ENCODE measurements around the gene FGGY. TPM values are rescaled to one million over a fixed set of nuclear protein-coding genes. Genes with fewer than 3 reads are reported as not detected.

Gene FGGY
- total RNA-seq, 1 donor = 24.6 TPM

DNA sequence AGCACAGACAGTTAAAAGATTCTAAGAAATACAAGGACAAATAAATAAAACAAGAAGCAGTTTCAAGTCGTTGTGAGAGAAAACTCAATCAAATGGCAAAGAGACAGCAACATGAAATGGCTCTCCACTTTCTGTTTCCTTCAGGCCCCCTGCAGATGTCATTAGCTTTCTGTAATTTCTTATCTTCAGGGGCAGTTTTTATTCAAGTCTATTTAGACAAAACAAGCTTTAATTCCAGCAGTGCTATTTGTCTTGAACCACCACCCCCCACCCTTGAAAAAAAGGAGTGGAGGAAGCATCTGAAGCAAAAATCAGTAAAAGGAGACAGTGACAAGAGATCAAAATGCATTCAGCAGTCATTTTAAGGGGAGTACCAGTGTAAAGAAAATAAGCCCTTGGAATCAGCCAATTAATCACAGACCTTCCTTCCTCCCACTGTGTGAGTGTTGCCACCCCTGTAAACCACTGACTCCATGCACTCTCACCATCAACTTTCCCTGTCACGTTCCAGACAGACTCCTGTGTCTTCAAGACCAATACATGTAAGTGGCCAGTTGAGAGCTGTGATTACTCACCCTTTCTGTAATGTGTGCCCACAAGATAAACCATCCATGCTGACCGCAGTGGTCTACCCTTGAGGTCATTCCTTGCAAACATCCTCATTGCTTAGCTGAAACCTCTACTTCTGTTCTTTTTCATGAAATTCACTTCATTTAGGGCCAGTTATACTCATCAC is 381.8 kb downstream of the FGGY start:
- Histone ChIP-seq H3K27ac (ENCODE audit: low read depth, low read length) (peak overlapping the region; percentile 78), H3K4me2 (ENCODE audit: insufficient read depth, low read length) (peak overlapping the region; percentile 49), H3K9me3 (ENCODE audit: low read depth, low read length) (no peaks in the 10 kb centered on the region), H3K79me2 (ENCODE audit: insufficient read depth, low read length) (no peaks in the 10 kb centered on the region), H2AFZ (ENCODE audit: low read length) (no peak overlapping the region), H3K4me1 (ENCODE audit: insufficient read depth, low read length) (peaks cover 21% of the 10 kb centered on the region), H4K20me1 (ENCODE audit: insufficient read depth, low read length) (no peaks in the 10 kb centered on the region), H3K4me3 (ENCODE audit: insufficient read depth, low read length) (no peak overlapping the region), H3K27me3 (ENCODE audit: insufficient read depth, low read length) (no peaks in the 10 kb centered on the region), H3K36me3 (ENCODE audit: insufficient read depth, low read length) (no peaks in the 10 kb centered on the region)
- TF ChIP-seq, protein P1, sequence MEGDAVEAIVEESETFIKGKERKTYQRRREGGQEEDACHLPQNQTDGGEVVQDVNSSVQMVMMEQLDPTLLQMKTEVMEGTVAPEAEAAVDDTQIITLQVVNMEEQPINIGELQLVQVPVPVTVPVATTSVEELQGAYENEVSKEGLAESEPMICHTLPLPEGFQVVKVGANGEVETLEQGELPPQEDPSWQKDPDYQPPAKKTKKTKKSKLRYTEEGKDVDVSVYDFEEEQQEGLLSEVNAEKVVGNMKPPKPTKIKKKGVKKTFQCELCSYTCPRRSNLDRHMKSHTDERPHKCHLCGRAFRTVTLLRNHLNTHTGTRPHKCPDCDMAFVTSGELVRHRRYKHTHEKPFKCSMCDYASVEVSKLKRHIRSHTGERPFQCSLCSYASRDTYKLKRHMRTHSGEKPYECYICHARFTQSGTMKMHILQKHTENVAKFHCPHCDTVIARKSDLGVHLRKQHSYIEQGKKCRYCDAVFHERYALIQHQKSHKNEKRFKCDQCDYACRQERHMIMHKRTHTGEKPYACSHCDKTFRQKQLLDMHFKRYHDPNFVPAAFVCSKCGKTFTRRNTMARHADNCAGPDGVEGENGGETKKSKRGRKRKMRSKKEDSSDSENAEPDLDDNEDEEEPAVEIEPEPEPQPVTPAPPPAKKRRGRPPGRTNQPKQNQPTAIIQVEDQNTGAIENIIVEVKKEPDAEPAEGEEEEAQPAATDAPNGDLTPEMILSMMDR (IDR thresholded peaks at IDR 0.05; ENCODE audit: extremely low read depth, low read depth, low read length) = no peak
- peak; percentile 68 for DNase-seq (ENCODE audit: insufficient read length, low spot score, missing footprints)

DNA sequence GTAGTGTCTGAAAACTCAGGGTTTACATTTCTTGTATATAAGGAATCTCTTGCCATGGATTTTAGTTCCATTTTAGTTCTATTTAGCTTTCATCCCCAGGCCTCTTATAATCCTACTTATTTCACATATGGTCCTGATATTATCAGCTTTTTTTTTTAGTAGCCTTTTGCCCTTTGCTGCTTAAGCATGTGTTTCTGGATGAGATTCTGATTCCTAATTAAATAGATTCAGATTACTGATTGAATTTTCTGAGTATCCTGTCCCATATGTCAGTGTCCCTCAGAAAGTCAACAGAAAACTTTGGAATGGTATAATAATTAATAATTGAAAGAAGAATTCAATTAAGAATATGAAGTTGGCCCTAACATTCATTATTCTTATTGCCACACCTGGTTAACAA is 383.1 kb downstream of the FGGY start:
- Histone ChIP-seq H3K36me3 (ENCODE audit: insufficient read depth, low read length) (no peaks in the 10 kb centered on the region), H3K27me3 (ENCODE audit: insufficient read depth, low read length) (no peaks in the 10 kb centered on the region), H2AFZ (ENCODE audit: low read length) (no peak overlapping the region), H4K20me1 (ENCODE audit: insufficient read depth, low read length) (no peaks in the 10 kb centered on the region), H3K4me3 (ENCODE audit: insufficient read depth, low read length) (no peak overlapping the region), H3K79me2 (ENCODE audit: insufficient read depth, low read length) (no peaks in the 10 kb centered on the region), H3K27ac (ENCODE audit: low read depth, low read length) (no peak overlapping the region), H3K4me1 (ENCODE audit: insufficient read depth, low read length) (peaks cover 21% of the 10 kb centered on the region), H3K9me3 (ENCODE audit: low read depth, low read length) (no peaks in the 10 kb centered on the region), H3K4me2 (ENCODE audit: insufficient read depth, low read length) (no peak overlapping the region)
- TF ChIP-seq, protein P1 (IDR thresholded peaks at IDR 0.05; ENCODE audit: extremely low read depth, low read depth, low read length) = no peak
- no peak for DNase-seq (ENCODE audit: insufficient read length, low spot score, missing footprints)

DNA sequence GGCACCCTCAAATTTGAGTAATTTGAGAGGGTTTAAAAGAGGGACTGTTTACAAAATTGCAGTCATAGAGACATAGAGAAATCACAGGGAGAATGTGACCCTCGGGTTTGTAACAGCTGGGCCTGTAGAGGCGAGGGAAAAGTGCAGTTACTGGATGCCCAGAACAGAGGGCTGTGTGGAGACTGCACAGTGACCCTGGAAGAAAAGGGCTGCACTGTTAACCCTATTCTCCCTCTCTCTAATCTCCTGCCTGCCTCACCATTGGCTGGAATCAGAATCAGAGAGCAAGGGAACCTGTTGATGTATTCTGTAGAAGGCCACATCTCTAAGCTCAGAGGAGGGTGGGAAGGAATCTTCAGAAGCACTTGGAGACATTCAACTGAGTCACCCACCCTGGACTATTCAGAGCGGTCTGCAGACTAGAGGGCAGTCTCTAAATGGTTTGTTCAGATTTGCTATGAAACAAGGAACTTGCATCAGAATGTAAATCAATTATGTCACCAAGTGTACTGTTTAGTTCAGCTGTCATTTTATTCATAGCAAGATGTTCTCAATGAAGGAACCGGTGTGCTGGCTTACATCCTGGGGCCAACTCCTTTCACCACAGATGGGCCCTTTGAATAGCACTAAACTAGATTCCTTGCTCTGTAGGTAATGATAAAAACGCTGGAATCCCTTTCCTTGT is 385.6 kb downstream of the FGGY start:
- Histone ChIP-seq H3K9me3 (ENCODE audit: low read depth, low read length) (no peaks in the 10 kb centered on the region), H3K27ac (ENCODE audit: low read depth, low read length) (no peak overlapping the region), H3K36me3 (ENCODE audit: insufficient read depth, low read length) (no peaks in the 10 kb centered on the region), H3K4me3 (ENCODE audit: insufficient read depth, low read length) (no peak overlapping the region), H3K4me2 (ENCODE audit: insufficient read depth, low read length) (no peak overlapping the region), H3K27me3 (ENCODE audit: insufficient read depth, low read length) (no peaks in the 10 kb centered on the region), H3K4me1 (ENCODE audit: insufficient read depth, low read length) (peaks cover 18% of the 10 kb centered on the region), H3K79me2 (ENCODE audit: insufficient read depth, low read length) (no peaks in the 10 kb centered on the region), H2AFZ (ENCODE audit: low read length) (no peak overlapping the region), H4K20me1 (ENCODE audit: insufficient read depth, low read length) (no peaks in the 10 kb centered on the region)
- no peak for DNase-seq (ENCODE audit: insufficient read length, low spot score, missing footprints)
- TF ChIP-seq, protein P1 (IDR thresholded peaks at IDR 0.05; ENCODE audit: extremely low read depth, low read depth, low read length) = no peak

DNA sequence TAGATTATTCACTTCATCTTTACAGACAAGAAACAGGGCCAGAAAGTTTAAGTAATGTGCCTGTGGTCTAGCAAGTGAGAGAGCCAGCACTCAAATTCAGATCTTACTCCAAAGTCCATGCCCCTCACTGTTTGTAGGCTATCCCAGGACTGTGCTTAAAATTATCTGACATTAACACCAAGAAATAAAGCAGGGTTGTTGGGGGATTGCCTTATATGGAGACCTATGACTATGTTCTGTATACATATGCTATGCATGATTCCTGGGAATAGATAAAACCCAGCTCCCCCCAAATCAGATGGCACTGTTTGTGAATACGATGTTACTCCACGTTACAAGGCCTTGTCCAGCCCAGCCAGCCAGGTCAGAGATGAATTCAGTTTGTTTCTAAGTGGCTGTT is 386.3 kb downstream of the FGGY start:
- no peaks in the 10 kb centered on the region for H4K20me1 ChIP-seq (ENCODE audit: insufficient read depth, low read length)
- DNase-seq (ENCODE audit: insufficient read length, low spot score, missing footprints) = no peak
- TF ChIP-seq, protein P1 (IDR thresholded peaks at IDR 0.05; ENCODE audit: extremely low read depth, low read depth, low read length) = no peak
- H3K4me1 ChIP-seq (ENCODE audit: insufficient read depth, low read length) = peaks cover 12% of the 10 kb centered on the region
- H2AFZ ChIP-seq (ENCODE audit: low read length) = no peak overlapping the region
- H3K27ac ChIP-seq (ENCODE audit: low read depth, low read length) = no peak overlapping the region
- no peak overlapping the region for H3K4me3 ChIP-seq (ENCODE audit: insufficient read depth, low read length)
- no peaks in the 10 kb centered on the region for H3K36me3 ChIP-seq (ENCODE audit: insufficient read depth, low read length)
- no peak overlapping the region for H3K4me2 ChIP-seq (ENCODE audit: insufficient read depth, low read length)
- H3K79me2 ChIP-seq (ENCODE audit: insufficient read depth, low read length) = no peaks in the 10 kb centered on the region
- H3K27me3 ChIP-seq (ENCODE audit: insufficient read depth, low read length) = no peaks in the 10 kb centered on the region
- H3K9me3 ChIP-seq (ENCODE audit: low read depth, low read length) = no peaks in the 10 kb centered on the region

Data from osteoblast (primary cell).